ENCODE data around the gene P2RY8.
A peak's percentile ranks its signal among the peaks of the same experiment; 100 is the strongest.
"Not testable (repeated sequence)": the region's sequence is repeated elsewhere in the genome, so short reads cannot be mapped to it uniquely, and the experiment has no call there.

Gene P2RY8

GRCh38 chrX:1462596-1463251, 74.3 kb downstream of the P2RY8 start:
- peak; percentile 34 for DNase-seq

DNA sequence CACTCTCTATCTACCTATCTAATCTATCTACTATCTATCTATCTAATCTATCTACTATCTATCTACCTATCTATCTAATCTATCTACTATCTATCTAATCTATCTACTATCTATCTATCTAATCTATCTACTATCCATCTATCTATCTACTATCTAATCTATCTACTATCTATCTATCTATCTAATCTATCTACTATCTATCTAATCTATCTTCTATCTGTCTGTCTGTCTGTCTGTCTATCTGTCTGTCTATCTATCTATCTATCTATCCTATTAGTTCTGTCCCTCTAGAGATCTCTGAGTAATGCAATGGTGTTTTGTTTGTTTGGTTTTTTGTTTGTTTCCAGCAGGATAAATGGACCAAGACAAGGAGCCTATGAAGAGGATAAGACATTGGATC, 74.9 kb downstream of the P2RY8 start:
- DNase-seq, result no peak

DNA sequence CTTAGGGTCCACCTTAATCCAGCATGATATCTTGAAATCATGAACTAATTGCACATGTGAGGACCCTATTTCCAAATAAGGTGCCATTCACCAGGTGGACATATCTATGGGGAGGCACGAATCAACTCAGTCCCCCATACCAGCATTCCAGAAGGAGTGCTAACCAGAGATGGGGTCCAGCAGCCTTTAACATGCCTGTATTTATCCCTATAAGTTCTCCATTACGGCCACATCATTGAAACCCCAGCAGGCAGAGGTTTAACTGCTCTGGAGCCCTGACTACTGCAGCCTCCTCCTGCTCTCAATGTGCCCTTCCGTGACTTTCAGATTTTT, 81.1 kb downstream of the P2RY8 start:
- no peak for DNase-seq

- no peak for DNase-seq
Observed at GRCh38 chrX:1453951-1454785, 82.8 kb downstream of the P2RY8 start.

DNA sequence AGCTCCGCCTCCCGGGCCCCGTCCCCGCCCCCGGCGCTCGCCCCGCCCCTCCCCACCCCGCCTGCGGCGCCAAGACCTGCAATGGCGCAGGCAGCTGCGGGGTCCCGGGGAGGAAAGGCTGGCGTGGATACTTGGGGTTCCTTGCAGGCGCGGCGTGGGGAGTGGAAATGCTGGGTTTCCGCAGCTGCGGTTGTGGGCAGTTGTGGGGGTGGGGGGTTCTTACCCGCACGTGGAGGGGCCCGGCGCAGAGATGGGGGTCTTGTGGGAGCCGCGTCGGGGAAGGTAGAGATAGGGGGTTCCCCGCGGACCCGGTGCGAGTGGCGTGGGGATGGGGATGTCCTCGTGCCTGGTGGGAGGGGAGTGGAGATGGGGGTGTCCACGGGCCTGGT, 83.6 kb downstream of the P2RY8 start:
- no peak for DNase-seq

GRCh38 chrX:1452516-1453394, 84.2 kb downstream of the P2RY8 start, which contains the start of gene ASMTL:
ASMTL (minus strand) TSS chrX:1452909; CDS start chrX:1452840, 69 bp downstream.
- DNase-seq, result no peak

- no peak for DNase-seq
Observed at GRCh38 chrX:1451661-1452515, 85.1 kb downstream of the P2RY8 start.

DNA sequence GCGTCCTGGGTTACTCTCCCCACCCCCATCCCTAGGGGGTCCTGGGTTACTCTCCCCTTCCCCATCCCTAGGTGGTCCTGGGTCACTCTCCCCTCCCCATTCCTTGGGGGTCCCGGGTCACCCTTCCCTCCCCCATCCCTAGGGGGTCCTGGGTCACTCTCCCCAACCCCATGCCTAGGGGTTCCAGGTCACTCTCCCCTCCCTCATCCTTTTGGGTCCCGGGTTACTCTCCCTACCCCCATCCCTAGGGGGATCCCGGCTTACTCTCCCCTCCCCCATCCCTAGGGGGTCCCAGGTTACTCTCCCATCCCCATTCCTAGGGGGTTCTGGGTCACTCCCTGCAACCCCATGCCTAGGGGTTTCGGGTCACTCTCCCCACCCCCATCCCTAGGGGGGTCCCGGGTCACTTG, 85.7 kb downstream of the P2RY8 start:
- no peak for DNase-seq

GRCh38 chrX:1450361-1451161, 86.4 kb downstream of the P2RY8 start:
- no peak for DNase-seq

DNA sequence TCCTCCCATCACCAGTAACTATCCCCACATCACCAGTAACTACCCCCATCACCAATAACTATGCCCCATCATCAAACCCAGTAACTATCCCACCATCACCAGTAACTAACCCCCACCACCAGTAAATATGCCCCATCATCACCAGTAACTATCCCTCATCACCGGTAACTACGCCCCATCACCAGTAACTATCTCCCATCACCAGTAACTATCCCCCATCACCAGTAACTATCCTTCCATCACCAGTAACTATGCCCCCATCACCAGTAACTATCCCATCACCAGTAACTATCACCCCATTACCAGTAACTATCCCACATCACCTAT, 87.2 kb downstream of the P2RY8 start:
- no peak for DNase-seq

DNA sequence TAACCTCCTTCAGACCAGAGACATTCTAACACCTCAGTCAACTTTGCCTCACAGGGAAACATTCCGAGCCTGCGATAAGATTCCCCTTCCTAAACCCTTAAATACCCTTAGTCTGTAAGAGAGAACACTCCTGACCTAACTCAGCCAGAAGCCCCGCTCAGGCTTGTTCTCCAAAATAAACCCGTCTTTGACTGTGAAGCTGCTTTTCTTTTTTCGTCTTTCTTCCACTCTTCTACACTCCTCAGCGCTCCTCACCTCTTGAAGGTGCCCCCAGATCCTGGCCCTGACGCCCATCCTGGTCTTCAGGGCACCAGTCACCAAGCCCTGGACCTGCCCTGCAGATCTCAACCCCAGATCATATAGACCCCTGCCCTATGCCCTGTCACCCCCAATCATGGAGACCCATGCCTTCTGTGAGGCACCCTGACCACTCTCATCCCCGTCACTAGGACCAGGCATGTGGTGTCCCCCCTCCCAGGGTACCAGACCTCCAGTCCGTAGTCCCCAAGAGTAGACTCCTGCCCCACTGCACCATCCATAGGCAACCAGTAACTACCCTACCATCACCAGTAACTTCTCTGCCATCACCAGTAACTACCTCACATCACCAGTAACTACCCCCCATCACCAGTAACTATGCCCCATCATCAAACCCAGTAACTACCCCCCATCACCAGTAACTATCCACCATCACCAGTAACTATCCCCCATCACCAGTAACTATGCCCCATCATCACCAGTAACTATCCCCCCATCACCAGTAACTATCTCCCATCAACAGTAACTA, 87.8 kb downstream of the P2RY8 start:
- no peak for DNase-seq

DNA sequence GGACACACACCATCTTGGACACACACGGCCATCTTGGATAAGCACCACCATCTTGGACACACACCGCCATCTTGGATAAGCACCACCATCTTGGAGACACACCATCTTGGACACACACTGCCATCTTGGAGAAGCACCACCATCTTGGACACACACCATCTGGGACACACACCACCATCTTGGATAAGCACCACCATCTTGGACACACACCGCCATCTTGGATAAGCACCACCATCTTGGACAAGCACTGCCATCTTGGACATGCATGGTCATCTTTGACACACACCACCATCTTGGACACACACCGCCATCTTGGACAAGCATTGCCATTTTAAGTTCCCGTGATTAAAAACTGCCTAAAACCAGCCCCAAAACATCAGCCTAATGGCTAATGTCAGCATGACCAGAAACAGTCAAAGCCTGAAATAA, 88.4 kb downstream of the P2RY8 start:
- DNase-seq, result not testable (repeated sequence)

DNA sequence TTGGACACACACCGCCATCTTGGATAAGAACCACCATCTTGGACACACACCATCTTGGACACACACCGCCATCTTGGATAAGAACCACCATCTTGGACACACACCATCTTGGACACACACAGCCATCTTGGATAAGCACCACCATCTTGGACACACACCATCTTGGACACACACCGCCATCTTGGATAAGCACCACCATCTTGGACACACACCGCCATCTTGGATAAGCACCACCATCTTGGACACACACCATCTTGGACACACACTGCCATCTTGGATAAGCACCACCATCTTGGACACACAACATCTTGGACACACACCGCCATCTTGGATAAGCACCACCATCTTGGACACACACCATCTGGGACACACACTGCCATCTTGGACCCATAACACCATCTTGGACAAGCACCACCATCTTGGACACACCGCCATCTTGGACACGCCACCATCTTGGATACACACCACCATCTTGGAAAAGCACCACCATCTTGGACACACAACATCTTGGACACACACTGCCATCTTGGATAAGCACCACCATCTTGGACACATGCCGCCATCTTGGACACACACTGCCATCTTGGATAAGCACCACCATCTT, 88.9 kb downstream of the P2RY8 start:
- DNase-seq, result not testable (repeated sequence)

DNA sequence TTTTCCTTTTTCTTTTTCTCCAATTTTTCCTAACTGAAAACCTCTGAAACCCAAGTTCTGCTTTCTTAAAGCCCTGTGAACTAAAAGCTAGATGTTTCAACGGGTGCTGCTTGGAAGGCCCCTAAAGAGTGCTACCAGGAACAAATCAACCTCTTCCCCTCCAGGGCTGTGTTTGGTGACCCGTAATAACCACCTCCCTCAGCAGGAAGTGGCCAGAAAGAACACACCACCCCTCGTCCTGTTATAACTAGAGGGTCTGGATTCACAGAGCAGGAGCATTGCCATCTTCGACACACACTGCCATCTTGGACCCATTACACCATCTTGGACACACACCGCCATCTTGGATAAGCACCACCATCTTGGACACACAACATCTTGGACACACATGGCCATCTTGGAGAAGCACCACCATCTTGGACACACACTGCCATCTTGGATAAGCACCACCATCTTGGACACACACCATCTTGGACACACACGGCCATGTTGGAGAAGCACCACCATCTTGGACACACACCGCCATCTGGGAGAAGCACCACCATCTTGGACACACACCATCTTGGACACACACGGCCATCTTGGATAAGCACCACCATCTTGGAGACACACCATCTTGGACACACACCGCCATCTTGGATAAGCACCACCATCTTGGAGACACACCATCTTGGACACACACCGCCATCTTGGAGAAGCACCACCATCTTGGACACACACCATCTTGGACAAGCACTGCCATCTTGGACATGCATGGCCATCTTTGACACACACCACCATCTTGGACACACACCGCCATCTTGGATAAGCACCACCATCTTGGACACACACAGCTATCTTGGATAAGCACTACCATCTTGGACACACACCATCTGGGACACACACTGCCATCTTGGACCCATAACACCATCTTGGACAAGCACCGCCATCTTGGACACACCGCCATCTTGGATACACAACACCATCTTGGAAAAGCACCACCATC, 89.7 kb downstream of the P2RY8 start:
- not testable (repeated sequence) for DNase-seq

GRCh38 chrX:1444561-1445500, 92.2 kb downstream of the P2RY8 start:
- no peak for DNase-seq

GRCh38 chrX:1443496-1444075, 93.4 kb downstream of the P2RY8 start:
- no peak for DNase-seq

- no peak for DNase-seq
Observed at GRCh38 chrX:1442724-1443367, 94.1 kb downstream of the P2RY8 start.

All from effector CD8-positive, alpha-beta T cell (primary cell).